Activated T-helper 9 cell treated with anti-CD3 and anti-CD28 coated beads, Interleukin-2, amount 50 U/mL, for 16 hours (primary cell): Measurements from ENCODE around the gene CSRNP2.
A peak's percentile ranks its signal among the peaks of the same experiment; 100 is the strongest.
"Not testable (repeated sequence)": the region's sequence is repeated elsewhere in the genome, so short reads cannot be mapped to it uniquely, and the experiment has no call there.

ENCODE experiments used
- DNase-seq: peaks from one replicate; pipeline ENCODE4 v3.0.0-alpha.2; 2020; ENCODE audit warnings: low read depth

The CSRNP2 gene

GRCh38 chr12:51078346-51078745, 5.0 kb downstream of the CSRNP2 start:
- not testable (repeated sequence) for DNase-seq

- DNase-seq = no peak
Measured at GRCh38 chr12:51077930-51078329, 5.5 kb downstream of the CSRNP2 start.

GRCh38 chr12:51076236-51076930, 7.0 kb downstream of the CSRNP2 start:
- DNase-seq = no peak

GRCh38 chr12:51075390-51075789, 8.0 kb downstream of the CSRNP2 start:
- DNase-seq = no peak

- no peak for DNase-seq
Measured at GRCh38 chr12:51071663-51072062, 11.7 kb downstream of the CSRNP2 start.

GRCh38 chr12:51070004-51070403, 13.4 kb downstream of the CSRNP2 start:
- no peak for DNase-seq

GRCh38 chr12:51067771-51068170, 15.6 kb downstream of the CSRNP2 start:
- no peak for DNase-seq

- no peak for DNase-seq
Measured at GRCh38 chr12:51067229-51067628, 16.2 kb downstream of the CSRNP2 start.

- DNase-seq = no peak
Measured at GRCh38 chr12:51065530-51065929, 17.9 kb downstream of the CSRNP2 start.

GRCh38 chr12:51062631-51063397, 20.6 kb downstream of the CSRNP2 start:
- no peak for DNase-seq

- DNase-seq = no peak
Measured at GRCh38 chr12:51059086-51059485, 24.3 kb downstream of the CSRNP2 start.

- DNase-seq = no peak
Measured at GRCh38 chr12:51056242-51056641, 27.2 kb downstream of the CSRNP2 start.

GRCh38 chr12:51055060-51055459, 28.3 kb downstream of the CSRNP2 start:
- no peak for DNase-seq

GRCh38 chr12:51051787-51052186, 31.6 kb downstream of the CSRNP2 start:
- no peak for DNase-seq

- DNase-seq = no peak
Measured at GRCh38 chr12:51049525-51049924, 33.9 kb downstream of the CSRNP2 start.

- DNase-seq = no peak
Measured at GRCh38 chr12:51048661-51049251, 34.6 kb downstream of the CSRNP2 start.

GRCh38 chr12:51047655-51048540, 35.5 kb downstream of the CSRNP2 start, which contains the start of gene LETMD1:
Gene LETMD1 (plus strand): TSS chr12:51048327. CDS start chr12:51048357, 30 bp downstream.
- DNase-seq = peak; percentile 82

GRCh38 chr12:51036279-51036678, 47.1 kb downstream of the CSRNP2 start:
- no peak for DNase-seq

GRCh38 chr12:51033457-51034089, 49.8 kb downstream of the CSRNP2 start:
- no peak for DNase-seq

- no peak for DNase-seq
Measured at GRCh38 chr12:51033048-51033447, 50.3 kb downstream of the CSRNP2 start.

- no peak for DNase-seq
Measured at GRCh38 chr12:51028813-51029150, 54.6 kb downstream of the CSRNP2 start.
